Effector memory CD4-positive, alpha-beta T cell (primary cell): ENCODE data around the gene CYP21A2.

ENCODE experiments used
- DNase-seq, 3 donors: peaks; one replicate each; pipeline ENCODE4 v3.0.0-alpha.2; 2020
- H3K27ac ChIP-seq: 2 replicates; pipeline ENCODE4 v1.7.0; 2013; ENCODE audit warnings: mild to moderate bottlenecking, low read length, moderate library complexity; ENCODE audit not compliant: insufficient read depth, poor library complexity, severe bottlenecking
- H3K27me3 ChIP-seq: replicated peaks from 2 replicates; pipeline ENCODE4 v1.7.0; 2013; ENCODE audit warnings: mild to moderate bottlenecking, low read length; ENCODE audit not compliant: insufficient read depth, control insufficient read depth, poor library complexity, severe bottlenecking
- H3K36me3 ChIP-seq: 2 replicates; pipeline ENCODE4 v1.7.0; 2013; ENCODE audit warnings: mild to moderate bottlenecking, low read length, moderate library complexity; ENCODE audit not compliant: control insufficient read depth, insufficient read depth
- H3K4me1 ChIP-seq: 2 replicates; pipeline ENCODE4 v1.7.0; 2013; ENCODE audit warnings: low read length, mild to moderate bottlenecking; ENCODE audit not compliant: control insufficient read depth, insufficient read depth, poor library complexity, severe bottlenecking
- H3K4me3 ChIP-seq: 2 replicates; pipeline ENCODE4 v1.7.0; 2013; ENCODE audit warnings: low read length, low read depth, mild to moderate bottlenecking; ENCODE audit not compliant: insufficient read depth, poor library complexity, severe bottlenecking
- H3K9me3 ChIP-seq: 2 replicates; pipeline ENCODE4 v1.7.0; 2013; ENCODE audit warnings: mild to moderate bottlenecking, low read length, moderate library complexity; ENCODE audit not compliant: control insufficient read depth

CYP21A2 gene

GRCh38 chr6:32079566-32080290, 41.5 kb downstream of the CYP21A2 start:
- no peaks in the 10 kb centered on the region for H3K27me3 ChIP-seq
- H3K27ac ChIP-seq: no peak overlapping the region
- H3K36me3 ChIP-seq: no peaks in the 10 kb centered on the region
- DNase-seq: no peak
- H3K4me1 ChIP-seq: no peaks in the 10 kb centered on the region
- no peak overlapping the region for H3K4me3 ChIP-seq
- no peaks in the 10 kb centered on the region for H3K9me3 ChIP-seq

- Histone ChIP-seq H3K27me3 (peaks cover 4% of the 10 kb centered on the region), H3K36me3 (no peaks in the 10 kb centered on the region), H3K4me3 (no peak overlapping the region), H3K9me3 (no peaks in the 10 kb centered on the region), H3K27ac (no peak overlapping the region), H3K4me1 (no peaks in the 10 kb centered on the region)
- DNase-seq: no peak
Observed at GRCh38 chr6:32081168-32081990, 43.2 kb downstream of the CYP21A2 start.

GRCh38 chr6:32082478-32082877, 44.3 kb downstream of the CYP21A2 start:
- Histone ChIP-seq H3K4me1 (peaks cover 3% of the 10 kb centered on the region), H3K27me3 (peaks cover 10% of the 10 kb centered on the region), H3K27ac (no peak overlapping the region), H3K4me3 (no peak overlapping the region), H3K36me3 (no peaks in the 10 kb centered on the region), H3K9me3 (no peaks in the 10 kb centered on the region)
- no peak for DNase-seq

- Histone ChIP-seq H3K4me1 (peaks cover 3% of the 10 kb centered on the region), H3K9me3 (no peaks in the 10 kb centered on the region), H3K27ac (no peak overlapping the region), H3K4me3 (no peak overlapping the region), H3K36me3 (no peaks in the 10 kb centered on the region), H3K27me3 (peaks cover 10% of the 10 kb centered on the region)
- no peak for DNase-seq
Observed at GRCh38 chr6:32082935-32083334, 44.7 kb downstream of the CYP21A2 start.

- Histone ChIP-seq H3K36me3 (no peaks in the 10 kb centered on the region), H3K4me3 (no peak overlapping the region), H3K4me1 (peaks cover 3% of the 10 kb centered on the region), H3K27me3 (peaks cover 10% of the 10 kb centered on the region), H3K27ac (no peak overlapping the region), H3K9me3 (no peaks in the 10 kb centered on the region)
- no peak for DNase-seq
Observed at GRCh38 chr6:32083812-32084768, 45.9 kb downstream of the CYP21A2 start.

- no peak overlapping the region for H3K27ac ChIP-seq
- no peaks in the 10 kb centered on the region for H3K36me3 ChIP-seq
- peaks cover 3% of the 10 kb centered on the region for H3K4me1 ChIP-seq
- H3K27me3 ChIP-seq: peaks cover 10% of the 10 kb centered on the region
- DNase-seq: no peak
- no peaks in the 10 kb centered on the region for H3K9me3 ChIP-seq
- H3K4me3 ChIP-seq: no peak overlapping the region
Observed at GRCh38 chr6:32084780-32085179, 46.6 kb downstream of the CYP21A2 start.

GRCh38 chr6:32085759-32086459, 47.7 kb downstream of the CYP21A2 start:
- Histone ChIP-seq H3K4me1 (peaks cover 3% of the 10 kb centered on the region), H3K9me3 (no peaks in the 10 kb centered on the region), H3K36me3 (no peaks in the 10 kb centered on the region), H3K4me3 (no peak overlapping the region), H3K27me3 (peaks cover 10% of the 10 kb centered on the region), H3K27ac (no peak overlapping the region)
- DNase-seq: no peak

- no peaks in the 10 kb centered on the region for H3K9me3 ChIP-seq
- H3K27ac ChIP-seq: no peak overlapping the region
- H3K4me1 ChIP-seq: peaks cover 3% of the 10 kb centered on the region
- H3K4me3 ChIP-seq: no peak overlapping the region
- no peaks in the 10 kb centered on the region for H3K36me3 ChIP-seq
- DNase-seq: no peak
- H3K27me3 ChIP-seq: peaks cover 10% of the 10 kb centered on the region
Observed at GRCh38 chr6:32086661-32087573, 48.7 kb downstream of the CYP21A2 start.
